GM19239 (cell line): ENCODE data around the gene CPNE4.
"Not testable (repeated sequence)": the region's sequence is repeated elsewhere in the genome, so short reads cannot be mapped to it uniquely, and the experiment has no call there.

Source experiments
- DNase-seq: peaks from one replicate; pipeline ENCODE4 v3.0.0; 2011; ENCODE audit warnings: low spot score; ENCODE audit not compliant: insufficient read length
- FAIRE-seq: peaks from 2 replicates; lab custom pipeline; 2011; peaks lifted over from hg19 to GRCh38; lab: Jason Lieb, UNC

CPNE4 gene

GRCh38 chr3:131972091-131972490, 62.7 kb downstream of the CPNE4 start:
- FAIRE-seq (no peak), DNase-seq (no peak)

- not testable (repeated sequence) for DNase-seq, FAIRE-seq
Measured at GRCh38 chr3:131963442-131963841, 71.4 kb downstream of the CPNE4 start.

DNA sequence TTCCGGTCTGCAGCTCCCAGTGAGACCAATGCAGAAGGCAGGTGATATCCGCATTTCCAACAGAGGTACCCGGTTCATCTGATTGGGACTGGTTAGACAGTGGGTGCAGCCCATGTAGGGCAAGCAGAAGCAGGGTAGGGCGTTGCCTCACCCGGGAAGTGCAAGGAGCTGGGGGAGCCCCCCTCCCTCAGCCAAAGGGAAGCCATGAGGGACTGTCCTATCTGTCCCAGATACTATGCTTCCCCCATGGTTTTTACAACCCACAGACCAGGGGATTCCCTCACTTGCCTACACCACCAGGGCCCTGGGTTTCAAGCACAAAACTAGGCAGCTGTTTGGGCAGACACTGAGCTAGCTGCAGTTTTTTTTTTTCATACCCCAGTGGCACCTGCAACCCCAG, 71.8 kb downstream of the CPNE4 start:
- FAIRE-seq (no peak), DNase-seq (no peak)

DNA sequence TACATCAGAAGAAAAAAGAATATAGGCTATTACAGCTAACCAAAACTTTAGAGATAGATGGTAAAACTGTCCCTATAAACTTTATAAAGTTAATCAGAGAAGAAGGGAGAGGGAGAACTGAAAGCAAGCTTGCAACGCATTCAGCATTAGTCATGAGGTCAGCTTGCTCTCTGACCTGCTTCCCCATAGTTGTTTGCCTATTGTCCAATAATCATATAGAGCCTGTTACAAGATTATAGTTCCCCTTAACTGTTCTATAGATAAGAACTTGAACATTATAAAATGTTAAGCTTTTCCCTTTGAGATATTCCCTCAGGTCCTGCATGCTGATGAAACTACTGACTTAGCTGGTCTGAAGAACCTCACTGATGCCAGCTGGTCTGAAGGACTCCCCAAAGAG, 74.5 kb downstream of the CPNE4 start:
- no peak for FAIRE-seq
- DNase-seq = no peak

DNA sequence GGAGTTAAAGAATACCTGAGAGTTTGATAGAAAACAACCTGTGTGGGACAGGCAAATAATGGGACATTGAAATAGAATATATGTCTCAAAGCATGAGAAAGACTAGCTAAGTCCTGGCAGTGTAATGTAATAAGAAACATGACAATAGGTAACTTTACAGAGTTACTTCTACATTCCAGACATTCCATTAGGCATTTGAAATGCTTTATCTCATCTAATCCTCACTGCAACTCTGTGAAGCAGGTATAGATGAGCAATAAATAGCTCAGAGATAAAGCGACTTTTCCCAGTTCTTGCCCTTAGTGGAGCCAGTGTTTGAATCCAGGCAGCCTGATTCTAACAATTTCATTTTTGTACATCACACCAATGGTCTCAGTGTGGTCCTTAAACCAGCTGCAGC, 76.8 kb downstream of the CPNE4 start:
- DNase-seq = no peak
- no peak for FAIRE-seq

GRCh38 chr3:131957511-131957910, 77.3 kb downstream of the CPNE4 start:
- FAIRE-seq (no peak), DNase-seq (no peak)

DNA sequence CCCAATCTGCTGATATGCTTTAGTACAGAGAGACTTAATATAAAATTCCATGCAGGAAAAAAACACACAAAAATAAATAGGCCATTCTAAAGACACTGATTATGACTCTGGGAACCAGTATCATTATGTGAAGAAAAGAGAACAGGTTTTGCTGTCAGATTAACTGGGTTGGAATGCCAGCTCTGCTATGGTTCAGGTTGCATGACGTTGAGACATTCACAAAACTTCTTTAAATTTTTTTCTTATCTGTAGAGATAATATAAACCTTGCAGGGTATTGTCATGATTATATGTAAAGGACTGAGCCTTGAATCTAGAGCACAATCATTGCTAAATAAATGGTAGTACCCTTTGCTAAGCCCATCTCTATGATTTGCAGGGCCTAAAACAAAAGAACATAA, 86.0 kb downstream of the CPNE4 start:
- FAIRE-seq (no peak), DNase-seq (no peak)

DNA sequence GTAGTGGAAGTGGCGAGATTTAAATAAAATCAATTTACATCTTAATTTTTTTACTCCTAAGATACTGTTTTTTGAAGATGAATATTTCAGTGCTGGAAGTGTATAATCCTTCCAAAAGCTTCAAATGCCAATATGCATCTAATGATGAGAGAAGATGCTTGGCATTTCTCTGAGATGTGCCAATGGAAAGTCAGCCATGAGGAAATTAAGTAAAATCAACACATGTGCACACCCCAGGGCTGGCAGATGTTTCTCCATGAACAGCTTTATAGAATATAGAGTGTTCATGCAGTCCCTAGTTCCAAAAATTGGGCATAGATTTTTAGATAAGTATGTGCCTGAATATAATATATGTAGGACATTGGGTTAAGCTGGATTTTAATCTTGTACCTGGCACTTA, 90.1 kb downstream of the CPNE4 start:
- DNase-seq (no peak), FAIRE-seq (no peak)

- FAIRE-seq (no peak), DNase-seq (no peak)
Measured at GRCh38 chr3:131933665-131934064, 101.1 kb downstream of the CPNE4 start.

- DNase-seq (no peak), FAIRE-seq (no peak)
Measured at GRCh38 chr3:131928593-131928992, 106.2 kb downstream of the CPNE4 start.

- no peak for DNase-seq
Measured at GRCh38 chr3:131925571-131925970, 109.2 kb downstream of the CPNE4 start.

DNA sequence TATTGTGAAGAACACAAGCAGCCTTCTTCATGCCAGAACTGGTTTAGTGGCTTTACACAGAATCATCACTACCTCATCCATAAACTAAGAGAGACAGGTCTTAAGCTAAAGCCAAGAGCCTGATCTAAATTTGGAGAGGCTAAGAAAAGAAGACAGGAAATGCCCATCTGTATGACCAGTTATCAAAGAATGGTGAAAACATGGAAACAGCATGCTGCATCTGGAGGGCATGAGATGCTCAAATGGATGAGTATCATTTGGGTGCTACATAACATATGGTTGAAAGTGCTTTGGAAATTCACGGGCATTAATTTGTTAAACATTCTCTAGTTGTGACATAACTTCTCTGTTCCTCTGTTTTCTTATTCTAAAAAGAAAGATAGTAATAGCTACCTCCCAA, 112.5 kb downstream of the CPNE4 start:
- DNase-seq (no peak), FAIRE-seq (no peak)

More at GRCh38 chr3:131925571-131925970, 109.2 kb downstream of the CPNE4 start:
- FAIRE-seq = no peak

DNA sequence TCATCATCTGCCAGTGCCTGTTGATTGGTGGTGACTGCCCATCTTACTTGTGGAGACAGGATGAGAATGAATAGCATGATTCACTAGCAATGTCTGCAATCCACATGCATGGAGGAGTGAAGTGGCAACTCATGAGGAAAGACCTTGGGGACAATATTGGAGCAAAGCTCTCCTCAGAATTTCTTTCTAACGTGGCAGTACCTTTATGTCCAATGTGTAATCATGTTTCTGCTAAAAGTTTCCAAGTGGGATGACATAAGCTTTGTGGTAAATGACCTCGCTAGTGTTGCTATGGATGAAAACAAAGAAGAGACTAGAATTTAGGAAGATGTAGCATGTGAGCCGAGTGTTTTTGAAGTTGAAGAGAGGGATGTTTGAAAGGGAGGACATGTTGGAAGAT, 117.8 kb downstream of the CPNE4 start:
- FAIRE-seq (no peak), DNase-seq (no peak)

GRCh38 chr3:131914090-131914691, 120.6 kb downstream of the CPNE4 start:
- DNase-seq (no peak), FAIRE-seq (no peak)

DNA sequence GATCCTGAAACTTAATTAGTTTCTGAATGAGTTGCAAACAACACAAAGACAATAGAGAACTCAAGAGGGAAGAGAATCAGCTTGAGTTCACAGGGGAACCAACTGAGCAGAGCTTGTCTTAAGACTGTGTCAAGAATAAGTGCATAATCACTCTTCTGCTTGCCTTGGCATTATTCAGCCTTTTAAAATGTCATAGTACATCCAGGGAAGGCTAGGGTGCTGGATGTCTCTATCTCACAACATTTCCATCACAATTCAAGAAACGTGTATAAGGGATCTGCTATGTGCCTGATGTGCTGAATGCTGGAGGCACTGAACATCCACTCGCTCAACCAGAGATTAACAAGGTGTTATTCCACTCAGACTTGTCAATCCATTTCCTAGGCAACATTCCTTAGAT, 122.6 kb downstream of the CPNE4 start:
- FAIRE-seq = no peak
- no peak for DNase-seq

DNA sequence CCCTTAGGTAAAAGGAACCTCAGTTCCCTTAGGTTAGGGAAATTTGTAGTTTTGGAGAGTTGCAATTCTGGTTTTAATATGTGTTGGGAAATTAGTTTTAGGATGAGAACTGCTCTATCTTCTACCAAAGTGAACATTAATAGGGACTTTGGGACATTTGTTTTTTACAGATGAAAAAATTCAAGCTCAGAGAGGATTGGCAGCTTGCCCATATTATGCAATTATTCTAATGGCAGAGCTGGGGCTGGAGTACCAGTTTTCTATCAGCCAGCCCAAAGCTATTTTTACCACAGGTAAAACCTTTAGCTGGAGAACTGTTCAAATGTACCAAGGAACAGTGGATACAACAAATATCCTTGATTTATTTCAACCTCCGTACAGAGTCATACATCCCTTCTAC, 127.0 kb downstream of the CPNE4 start:
- no peak for FAIRE-seq
- DNase-seq = no peak

- DNase-seq (no peak), FAIRE-seq (no peak)
Measured at GRCh38 chr3:131903988-131904415, 130.8 kb downstream of the CPNE4 start.

DNA sequence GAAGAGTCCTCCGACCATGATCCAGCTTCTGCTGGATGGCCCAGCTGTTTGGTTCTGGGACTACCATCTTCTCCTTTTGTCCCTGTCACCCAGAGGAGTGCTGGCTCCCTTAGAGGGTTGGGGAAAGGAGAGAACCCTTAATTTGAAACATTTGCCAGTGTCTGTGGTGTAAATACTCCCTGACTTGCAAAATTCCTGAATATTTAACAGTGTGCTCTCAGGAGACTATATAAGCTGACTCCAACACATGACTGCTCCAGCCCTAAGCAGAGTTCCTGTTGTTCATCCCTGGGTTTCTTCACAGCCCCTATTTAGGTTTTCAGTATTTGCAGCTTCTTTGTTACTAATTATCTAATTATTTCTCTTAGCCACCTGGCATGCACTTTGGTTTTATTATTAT, 133.1 kb downstream of the CPNE4 start:
- DNase-seq (no peak), FAIRE-seq (no peak)

- DNase-seq (no peak), FAIRE-seq (no peak)
Measured at GRCh38 chr3:131900891-131901290, 133.9 kb downstream of the CPNE4 start.

DNA sequence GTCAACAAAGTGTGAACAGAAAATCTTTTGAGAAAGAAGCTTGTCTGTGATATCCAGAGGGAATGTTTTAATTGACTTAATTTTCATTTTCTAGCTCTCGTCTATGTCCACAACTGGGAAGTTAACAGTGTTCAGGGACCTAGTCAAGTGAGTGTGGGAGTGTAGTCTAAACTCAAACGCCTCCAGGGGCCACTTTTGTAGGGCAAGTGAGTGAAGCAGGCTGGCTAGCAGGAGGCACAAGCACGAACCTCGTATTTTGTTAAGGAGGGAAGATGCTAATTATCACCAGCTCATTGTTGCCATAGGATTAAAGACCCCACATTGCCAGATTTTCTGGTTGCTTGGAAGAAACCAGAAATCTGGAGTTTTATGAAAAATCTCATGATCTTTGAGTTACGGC, 135.8 kb downstream of the CPNE4 start:
- no peak for FAIRE-seq
- no peak for DNase-seq

- DNase-seq (no peak), FAIRE-seq (no peak)
Measured at GRCh38 chr3:131898346-131898745, 136.5 kb downstream of the CPNE4 start.

- FAIRE-seq = no peak
- DNase-seq = no peak
Measured at GRCh38 chr3:131896285-131896684, 138.5 kb downstream of the CPNE4 start.

DNA sequence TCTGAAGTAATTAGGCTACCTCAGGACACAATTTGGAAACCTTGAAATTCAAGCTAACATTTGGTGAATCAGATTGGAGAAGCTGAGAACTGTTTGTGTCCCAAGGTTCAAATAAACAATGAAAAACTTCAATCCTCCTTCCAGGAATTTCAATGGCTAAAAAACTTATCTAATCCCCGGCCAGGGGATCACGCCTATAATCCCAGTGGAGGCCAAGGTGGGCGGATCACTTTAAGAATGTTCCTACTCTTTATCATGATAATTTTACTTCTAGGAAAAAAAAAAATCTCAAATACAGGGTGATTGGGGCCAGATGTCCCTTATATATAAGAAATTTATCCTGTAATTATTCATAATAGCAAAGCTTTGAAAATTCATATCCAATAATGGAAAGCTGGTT, 139.0 kb downstream of the CPNE4 start:
- no peak for DNase-seq
- FAIRE-seq = no peak
